ENCODE results near the gene ZMYND10.

ZMYND10 gene

DNA sequence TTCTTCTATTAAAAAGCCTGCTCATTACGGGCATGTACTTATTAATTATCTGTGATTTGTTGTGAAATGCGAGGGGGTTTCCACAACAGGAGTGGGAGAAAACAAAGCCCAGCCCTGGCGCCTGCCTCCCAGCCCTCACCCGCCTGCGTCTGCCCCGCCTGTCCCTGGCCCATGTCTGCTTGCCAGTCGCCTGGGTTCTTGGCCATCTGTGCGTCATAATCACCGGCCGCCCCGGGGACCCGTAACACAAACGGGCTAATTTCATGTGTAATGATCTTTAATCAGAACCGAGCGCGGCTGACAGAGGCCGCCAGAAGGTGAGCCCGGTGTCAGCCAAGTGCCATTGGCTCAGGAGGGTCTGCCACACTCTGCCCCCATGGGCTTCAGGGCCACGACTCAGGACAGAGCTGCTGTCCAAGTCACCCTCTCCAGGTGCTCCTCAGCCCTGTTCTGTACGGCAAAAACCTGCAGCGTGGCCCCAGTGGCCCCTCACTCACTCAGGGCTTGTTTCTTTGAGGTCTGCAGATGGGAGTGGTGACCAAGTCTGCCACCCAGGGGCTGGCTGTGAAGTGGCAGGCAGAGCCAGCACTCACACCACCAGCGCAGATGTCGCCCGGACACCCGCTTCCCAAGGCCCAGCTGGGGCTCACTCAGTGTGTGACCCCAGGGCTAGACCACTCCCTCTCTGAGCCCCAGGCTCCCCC, 42.6 kb upstream of the ZMYND10 start:
- DNase-seq (ENCODE audit: low read depth) = no peak
- no peak overlapping the region for H3K4me3 ChIP-seq (ENCODE audit: low read length)
- TF ChIP-seq, protein P1, sequence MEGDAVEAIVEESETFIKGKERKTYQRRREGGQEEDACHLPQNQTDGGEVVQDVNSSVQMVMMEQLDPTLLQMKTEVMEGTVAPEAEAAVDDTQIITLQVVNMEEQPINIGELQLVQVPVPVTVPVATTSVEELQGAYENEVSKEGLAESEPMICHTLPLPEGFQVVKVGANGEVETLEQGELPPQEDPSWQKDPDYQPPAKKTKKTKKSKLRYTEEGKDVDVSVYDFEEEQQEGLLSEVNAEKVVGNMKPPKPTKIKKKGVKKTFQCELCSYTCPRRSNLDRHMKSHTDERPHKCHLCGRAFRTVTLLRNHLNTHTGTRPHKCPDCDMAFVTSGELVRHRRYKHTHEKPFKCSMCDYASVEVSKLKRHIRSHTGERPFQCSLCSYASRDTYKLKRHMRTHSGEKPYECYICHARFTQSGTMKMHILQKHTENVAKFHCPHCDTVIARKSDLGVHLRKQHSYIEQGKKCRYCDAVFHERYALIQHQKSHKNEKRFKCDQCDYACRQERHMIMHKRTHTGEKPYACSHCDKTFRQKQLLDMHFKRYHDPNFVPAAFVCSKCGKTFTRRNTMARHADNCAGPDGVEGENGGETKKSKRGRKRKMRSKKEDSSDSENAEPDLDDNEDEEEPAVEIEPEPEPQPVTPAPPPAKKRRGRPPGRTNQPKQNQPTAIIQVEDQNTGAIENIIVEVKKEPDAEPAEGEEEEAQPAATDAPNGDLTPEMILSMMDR (conservative IDR thresholded peaks at IDR 0.05; ENCODE audit: low read depth, low read length) = peak; percentile 53

DNA sequence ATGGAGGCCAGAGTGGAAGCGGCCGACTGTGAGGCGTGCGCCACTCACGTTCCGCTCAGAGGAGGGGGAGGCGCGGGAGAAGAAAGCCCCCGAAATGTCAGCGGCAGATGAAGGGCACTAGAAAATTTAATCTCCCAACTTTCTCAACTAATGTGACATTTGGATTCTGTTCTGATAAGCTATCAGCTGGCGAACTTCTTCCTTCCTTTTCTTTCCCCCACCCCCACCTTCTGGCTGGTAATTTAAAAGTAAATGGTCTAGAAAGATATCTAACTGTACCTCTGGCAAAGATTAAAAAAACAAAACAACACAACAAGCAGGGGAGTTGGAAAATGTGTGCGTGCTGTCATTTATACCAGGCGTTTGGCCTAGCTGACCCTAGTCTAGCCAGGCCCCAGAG, 40.2 kb upstream of the ZMYND10 start:
- H3K4me3 ChIP-seq (ENCODE audit: low read length) = no peak overlapping the region
- DNase-seq (ENCODE audit: low read depth) = no peak
- TF ChIP-seq, protein P1 (conservative IDR thresholded peaks at IDR 0.05; ENCODE audit: low read depth, low read length) = no peak

DNA sequence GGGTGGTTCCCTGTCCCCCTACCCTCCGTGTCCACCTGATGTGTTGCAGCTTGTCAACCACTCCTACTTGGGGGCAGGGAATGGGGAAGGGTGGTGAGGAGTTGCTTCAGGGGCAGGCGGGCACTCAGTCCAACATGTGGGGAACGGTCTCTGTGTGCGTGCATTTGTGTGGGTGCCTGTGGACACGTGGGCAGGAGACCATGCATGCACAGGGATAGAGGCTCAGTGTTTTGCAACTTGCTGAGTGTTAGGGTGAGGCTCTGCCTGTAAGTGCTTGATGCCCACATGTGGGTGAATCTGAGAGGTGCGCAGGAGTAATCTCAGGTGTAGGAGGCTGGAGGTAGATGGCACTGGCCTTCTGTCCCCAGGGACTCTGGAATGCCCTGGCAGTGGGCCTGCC, 38.2 kb upstream of the ZMYND10 start:
- TF ChIP-seq, protein P1 (conservative IDR thresholded peaks at IDR 0.05; ENCODE audit: low read depth, low read length) = no peak
- DNase-seq (ENCODE audit: low read depth) = no peak
- no peak overlapping the region for H3K4me3 ChIP-seq (ENCODE audit: low read length)

DNA sequence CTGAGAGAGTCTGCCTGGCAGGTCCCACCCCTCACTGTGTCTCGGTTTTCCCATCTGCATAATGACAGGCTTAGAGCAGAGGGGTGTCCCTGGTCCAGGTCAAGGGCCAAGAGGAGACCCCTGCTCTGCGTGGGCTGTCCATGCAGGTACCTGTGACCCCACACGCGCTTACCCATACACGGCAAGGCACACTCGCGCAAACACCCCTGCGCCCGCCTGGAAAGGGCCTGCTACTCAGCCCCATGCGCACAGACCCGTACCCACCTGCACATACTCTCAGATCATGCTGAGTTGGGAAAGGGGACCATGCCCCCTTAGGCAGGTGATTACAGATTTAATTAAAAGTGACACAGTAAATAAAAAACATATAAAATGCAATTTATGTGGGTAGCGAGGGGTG, 37.2 kb upstream of the ZMYND10 start:
- no peak overlapping the region for H3K4me3 ChIP-seq (ENCODE audit: low read length)
- TF ChIP-seq, protein P1 (conservative IDR thresholded peaks at IDR 0.05; ENCODE audit: low read depth, low read length) = no peak
- no peak for DNase-seq (ENCODE audit: low read depth)

DNA sequence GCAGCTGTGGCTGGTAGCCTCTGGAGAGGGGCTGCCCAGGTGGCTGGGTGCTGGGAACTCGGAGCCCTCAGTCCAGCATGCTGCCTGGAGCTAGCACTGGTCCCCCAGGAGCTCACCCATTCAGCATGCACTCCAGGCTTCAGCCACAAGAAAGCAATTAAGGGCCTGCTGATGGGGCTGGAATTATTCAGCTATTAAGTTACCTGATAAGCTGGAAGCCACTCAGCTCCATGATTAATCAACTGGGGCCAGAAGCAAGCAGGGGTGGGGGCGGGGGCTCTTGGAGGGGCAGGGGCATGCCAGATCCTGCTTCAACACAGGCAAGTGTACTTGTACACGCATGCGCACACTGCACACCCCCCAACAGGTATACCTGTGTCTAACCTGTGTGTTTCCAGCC, 35.9 kb upstream of the ZMYND10 start:
- DNase-seq (ENCODE audit: low read depth) = no peak
- TF ChIP-seq, protein P1 (conservative IDR thresholded peaks at IDR 0.05; ENCODE audit: low read depth, low read length) = no peak
- H3K4me3 ChIP-seq (ENCODE audit: low read length) = no peak overlapping the region

DNA sequence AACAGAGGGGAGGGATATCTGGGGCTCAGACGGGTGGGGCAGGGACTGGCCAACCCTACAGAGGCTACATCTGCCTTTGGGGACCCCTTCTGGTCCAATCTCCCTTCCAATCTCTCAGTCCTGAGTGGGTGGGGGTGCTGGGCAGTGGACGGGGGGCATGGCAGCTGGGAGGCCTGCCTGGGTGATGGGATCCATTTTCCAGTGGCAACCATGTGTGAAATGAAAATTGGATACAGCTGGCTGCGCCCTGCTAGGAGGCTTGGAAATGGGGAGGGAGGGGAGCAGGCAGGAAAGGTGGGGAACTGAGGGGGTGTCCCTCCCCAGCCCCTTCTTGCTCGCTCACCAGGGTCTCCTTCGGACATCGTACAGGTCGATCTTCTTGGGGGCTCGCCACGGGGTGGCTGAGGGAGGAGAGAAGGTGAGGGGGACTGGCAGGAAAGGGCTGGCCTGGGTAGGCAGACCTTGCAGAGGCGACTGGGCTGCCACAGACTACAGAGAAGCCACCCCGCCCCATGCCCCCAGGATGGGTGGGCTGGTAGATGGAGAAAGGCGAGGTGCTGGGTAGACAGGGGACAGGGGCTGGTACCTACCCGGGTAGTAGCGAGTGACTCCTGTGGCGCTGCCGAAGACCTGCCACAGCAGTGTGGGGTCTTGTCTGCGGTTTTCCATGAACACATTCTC, 35.0 kb upstream of the ZMYND10 start:
- no peak for DNase-seq (ENCODE audit: low read depth)
- H3K4me3 ChIP-seq (ENCODE audit: low read length) = no peak overlapping the region
- TF ChIP-seq, protein P1 (conservative IDR thresholded peaks at IDR 0.05; ENCODE audit: low read depth, low read length) = no peak

DNA sequence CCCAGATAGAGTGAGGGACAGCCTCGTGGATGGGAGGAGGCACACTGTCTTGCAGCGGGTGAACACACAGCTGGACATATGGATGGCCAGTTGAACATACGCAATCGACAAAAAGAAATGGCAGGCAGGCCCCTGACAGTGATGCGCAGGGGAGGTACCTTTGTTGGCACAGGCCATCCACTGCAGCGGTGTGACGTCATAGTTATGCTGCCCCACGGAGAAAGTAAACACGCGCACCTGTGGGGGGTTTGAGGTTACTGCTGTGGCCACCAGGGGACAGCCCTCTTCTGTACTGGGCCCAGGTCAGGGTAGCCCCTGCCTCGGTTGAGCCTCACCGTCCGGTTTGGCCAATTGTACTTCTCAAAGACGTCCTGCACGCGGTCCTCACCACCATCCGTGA, 33.2 kb upstream of the ZMYND10 start:
- TF ChIP-seq, protein P1 (conservative IDR thresholded peaks at IDR 0.05; ENCODE audit: low read depth, low read length) = no peak
- DNase-seq (ENCODE audit: low read depth) = no peak
- H3K4me3 ChIP-seq (ENCODE audit: low read length) = no peak overlapping the region
